NCI-H1092 (cell line): ENCODE data around the gene BACE1.

Experiments used
- DNase-seq: peaks from one replicate; lab custom pipeline; 2025; lab: John Stamatoyannopoulos, UW

Gene BACE1

DNA sequence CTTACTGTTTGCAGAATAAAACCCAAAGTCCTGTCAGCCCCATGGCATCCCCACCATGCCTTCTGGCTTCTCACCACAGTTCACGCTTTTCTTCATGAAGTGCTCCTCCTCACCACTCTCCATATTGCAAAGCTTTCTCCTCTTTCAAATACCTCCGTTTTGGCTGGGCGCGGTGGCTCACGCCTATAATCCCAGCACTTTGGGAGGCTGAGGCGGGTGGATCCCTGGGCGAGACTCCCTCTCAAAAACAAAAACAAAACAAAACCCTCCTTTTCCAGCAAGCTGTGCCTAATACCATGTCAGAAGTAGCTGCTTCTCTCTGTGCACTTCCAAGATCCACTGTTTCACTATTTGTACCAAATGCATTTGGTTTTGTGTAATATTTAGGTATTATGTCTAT is 6.7 kb downstream of the BACE1 start:
- no peak for DNase-seq

DNA sequence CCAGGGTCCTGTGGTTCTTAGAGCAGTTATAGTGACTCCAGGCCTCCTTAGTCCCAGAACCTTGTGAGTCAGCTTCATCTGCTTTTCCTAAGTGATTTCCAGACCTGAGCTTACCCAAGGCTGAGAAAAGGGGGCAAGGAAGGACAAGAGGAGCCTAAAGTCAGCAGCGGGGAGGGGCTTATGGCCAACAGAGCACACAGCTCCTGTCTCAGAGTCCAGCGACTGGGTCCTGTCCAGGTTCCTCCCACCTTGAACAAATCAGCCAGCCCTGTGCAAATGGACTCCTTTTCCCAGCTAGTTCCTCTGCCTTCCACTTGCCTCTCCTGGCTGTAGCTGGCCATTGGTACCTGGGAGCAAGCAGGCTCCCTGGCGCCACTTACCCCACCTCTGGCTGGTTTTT is 10.9 kb downstream of the BACE1 start:
- no peak for DNase-seq

DNA sequence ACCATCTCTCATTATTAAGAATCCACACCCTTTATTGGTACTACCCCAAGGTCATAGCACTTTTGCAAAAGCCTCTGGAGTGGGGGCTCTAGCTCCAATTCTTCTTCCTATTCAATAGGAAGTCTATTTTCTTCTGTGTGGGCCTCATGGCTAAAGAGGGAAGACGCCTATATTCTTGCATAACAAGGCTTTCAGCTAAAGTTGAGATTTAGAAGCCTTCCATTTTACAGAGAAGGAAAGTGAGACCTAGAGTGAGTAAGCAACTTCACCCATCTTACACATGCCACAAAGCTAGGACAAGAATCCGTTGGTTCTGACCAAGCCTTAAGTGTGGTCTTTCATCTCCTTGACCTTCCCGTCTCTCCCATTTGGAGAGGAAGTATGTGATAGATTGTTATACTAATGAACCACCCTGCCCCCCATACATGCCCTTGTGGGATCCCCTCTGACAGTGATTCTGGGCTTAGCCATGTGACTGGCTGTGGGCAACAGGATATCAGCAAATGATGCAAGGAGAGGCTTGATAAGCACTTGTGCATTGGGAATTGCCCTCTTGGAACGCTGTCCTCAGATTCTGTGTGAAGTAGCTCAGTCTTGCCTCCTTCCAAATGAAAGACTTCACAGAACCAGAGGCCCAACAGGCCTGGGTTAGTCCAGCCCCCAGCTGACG is 12.3 kb downstream of the BACE1 start:
- no peak for DNase-seq

DNA sequence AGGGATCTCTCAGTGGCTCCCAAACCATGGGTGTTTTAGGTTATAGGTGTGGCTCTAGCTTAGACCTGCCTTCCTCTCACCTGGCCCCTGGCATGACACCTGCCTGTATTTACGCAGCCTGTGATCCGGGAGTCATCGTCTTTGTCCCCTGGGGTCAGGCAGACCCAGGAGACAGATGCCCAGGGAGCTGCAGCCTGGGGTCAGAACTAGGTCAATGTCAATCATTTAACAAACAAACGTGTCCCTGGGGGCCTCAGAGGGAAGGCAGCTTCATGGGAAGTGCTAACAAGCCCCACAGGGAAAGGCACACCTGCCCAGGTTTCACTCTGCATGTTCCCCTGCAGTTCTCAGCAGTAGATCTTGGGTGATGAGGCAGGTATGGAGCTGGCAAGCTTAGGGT is 13.0 kb downstream of the BACE1 start:
- peak; percentile 49 for DNase-seq

DNA sequence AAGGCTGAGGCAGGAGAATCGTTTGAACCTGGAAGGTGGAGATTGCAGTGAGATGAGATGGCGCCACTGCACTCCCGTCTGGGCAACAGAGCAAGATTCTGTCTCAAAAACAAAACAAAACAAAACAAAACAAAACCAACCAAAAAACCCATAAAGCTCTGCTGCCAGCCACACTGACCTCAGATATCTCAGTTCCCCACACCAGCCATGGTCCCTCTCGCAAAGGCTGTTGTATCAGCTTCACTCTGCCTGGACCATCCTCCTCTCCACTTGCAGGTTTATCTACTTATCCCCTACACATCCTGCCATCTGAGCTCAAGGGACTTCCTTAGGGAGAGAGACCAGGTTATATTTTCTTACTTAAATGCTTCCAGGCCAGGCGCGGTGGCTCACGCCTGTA is 13.8 kb downstream of the BACE1 start:
- DNase-seq: no peak

DNA sequence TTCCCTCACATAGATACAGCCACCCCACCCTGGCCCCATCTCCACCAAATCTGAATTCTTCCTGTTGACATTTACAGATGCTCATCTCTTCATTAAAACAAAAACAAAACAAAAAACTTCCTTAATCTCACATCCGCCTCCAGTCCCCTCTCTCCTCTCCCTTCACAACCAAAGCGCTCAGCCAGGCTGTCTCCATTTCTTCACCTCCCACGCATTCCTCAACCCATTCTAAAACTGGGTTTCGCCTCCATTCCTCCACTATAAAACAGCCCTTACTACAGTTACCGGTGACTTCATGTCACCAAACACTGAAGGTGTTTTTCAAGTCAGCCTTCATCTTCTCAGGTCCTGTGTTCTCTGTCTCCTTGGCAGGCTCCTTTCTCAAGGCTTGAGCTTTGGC is 15.3 kb downstream of the BACE1 start:
- DNase-seq: no peak

DNA sequence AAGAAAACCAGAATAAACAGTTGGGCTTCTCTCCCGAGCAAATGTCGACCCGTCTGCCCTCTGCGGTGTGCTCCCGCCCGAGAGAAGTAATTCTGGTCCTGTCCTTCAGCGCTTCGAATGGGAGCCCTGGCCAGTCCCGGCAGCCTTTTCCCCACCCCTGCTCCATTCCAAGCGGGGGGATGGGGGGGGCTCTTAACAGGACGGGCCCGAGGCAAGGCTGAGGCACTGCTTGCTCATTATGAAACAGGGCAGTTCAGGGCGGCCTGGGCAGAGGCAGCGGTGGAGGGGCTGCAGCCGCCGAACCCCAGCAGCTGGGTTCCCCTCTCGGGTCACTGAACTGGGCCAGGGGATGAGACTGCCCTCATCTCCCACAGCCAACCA is 15.8 kb downstream of the BACE1 start:
- DNase-seq: peak; percentile 19

DNA sequence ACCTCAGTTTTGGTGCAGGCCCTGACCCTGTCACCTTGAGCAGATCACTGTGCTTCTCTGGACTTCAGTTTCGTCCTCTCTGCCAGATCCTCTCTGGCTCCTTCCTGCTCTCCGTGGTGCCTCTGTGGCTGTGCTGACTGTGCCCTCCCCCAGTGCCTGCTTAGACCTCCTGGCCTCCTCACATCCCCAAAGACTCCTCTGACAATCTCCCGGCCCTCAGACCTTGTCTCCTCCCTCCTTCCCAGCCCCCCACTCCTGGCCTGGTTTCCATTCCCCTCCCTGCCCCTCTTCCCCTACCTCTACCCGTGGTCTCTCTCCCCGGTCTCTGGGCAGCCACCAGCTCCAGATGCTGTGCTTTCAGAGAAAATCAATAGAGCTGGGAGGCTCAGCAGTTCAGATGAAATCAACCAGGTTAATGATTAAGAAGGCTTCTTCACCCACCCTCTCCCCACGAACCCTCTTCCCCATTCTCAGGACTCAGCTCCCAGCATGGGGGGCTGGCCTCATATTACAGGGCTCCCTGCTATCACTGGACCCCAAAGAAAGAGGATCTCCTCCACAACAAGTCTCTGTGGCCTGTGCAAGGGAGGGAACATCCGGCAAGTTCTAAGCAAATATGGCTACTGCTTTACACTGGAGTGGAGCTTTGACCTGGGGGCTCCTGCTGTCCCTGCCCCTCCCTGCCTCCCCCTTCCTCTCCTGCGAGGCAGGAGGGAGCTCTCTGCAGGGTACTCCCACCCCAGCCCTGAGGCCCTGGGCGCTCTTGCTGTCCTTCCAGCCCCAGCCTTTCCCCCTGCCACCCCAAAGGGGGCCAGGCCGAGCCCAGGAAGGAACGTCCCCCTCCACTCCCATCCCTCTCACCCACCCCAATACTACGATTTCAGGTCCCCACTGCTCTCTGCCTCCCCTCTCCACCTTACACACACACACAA is 16.4 kb downstream of the BACE1 start:
- peak; percentile 26 for DNase-seq

DNA sequence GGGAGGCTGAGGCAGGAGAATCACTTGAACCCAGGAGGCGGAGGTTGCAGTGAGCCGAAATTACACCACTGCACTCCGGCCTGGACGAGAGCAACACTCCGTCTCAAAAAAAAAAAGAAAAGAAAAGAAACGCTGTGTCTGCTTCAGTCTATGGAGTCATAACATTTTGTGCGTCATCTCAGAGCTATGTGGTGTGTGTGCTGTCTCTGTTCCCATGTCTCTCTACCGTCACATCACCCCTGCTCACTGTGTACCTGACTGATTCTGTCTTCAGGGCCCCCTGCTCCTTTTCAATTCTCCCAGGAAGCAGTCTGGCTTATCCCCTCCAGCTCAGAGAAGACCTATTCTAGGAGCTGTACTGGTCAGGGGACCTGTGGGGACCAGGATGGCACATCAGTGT is 17.9 kb downstream of the BACE1 start:
- DNase-seq: no peak

DNA sequence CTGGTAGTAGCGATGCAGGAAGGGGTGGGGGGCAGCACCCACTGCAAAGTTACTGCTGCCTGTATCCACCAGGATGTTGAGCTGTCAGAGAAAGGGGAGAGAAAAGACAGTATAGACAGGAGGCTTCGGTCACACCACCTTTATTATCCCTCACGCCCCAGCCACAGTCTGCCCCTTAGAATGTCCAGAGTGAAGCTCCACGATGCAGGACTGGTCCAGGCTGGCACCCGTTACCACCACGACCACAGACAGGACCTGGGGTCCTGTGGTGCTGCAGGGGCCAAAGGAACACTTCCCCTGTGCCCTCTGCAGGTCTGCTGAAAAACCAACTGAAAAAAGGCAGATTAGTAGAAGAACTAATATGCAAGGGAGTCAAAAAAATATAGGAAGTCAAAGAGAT is 19.2 kb downstream of the BACE1 start:
- DNase-seq: no peak

DNA sequence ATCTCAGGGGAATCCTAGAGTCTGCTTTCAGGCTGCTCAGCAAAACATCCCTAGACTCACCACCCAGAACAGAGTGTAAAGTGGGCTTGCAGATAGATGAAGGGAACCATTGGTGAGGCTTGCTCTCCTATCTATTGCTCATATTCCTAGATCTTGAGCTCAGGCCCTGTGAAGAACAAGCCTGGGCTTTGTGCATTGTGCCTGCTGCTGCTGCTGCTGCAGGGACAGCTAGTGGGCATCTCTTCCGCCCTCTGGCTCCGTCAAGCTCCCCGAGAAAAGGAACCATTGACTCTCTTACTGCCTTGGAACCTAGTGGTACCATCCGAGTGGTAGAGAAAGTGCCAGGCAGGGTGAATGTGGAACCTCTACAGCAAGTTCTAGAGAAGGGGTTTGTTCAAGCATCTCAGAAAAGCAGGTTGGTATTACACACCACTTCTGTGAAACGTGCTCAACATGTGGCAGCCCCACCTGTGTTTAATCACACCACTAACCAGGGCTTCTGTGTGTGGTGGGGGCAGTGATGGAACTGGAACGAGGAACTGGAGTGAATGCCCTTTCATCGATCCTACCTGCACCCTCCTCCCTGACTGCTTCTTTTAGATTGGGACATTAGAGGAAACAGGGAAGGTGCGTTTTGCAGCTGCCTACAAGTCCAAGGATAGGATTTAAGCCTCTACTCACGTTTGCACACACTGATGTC is 20.5 kb downstream of the BACE1 start:
- DNase-seq: no peak

DNA sequence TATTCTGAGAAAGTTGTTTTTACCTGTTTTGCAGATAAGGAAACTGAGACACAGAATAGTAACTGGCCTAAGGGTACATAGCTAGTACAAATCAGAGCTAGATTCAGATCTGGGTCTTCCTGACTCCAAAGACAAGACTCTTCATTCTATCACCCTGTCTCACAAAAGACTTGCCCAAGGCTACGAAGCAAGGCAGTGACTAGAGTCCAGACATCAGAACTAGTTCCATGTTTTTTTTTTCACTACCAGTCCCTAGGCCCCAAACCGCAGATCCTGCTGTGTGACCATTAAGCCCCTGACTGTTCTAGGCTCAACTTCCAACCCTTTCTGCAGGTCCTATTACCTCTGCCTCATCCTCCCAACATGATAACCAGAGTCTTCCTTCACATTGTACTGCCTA is 23.4 kb downstream of the BACE1 start:
- no peak for DNase-seq

DNA sequence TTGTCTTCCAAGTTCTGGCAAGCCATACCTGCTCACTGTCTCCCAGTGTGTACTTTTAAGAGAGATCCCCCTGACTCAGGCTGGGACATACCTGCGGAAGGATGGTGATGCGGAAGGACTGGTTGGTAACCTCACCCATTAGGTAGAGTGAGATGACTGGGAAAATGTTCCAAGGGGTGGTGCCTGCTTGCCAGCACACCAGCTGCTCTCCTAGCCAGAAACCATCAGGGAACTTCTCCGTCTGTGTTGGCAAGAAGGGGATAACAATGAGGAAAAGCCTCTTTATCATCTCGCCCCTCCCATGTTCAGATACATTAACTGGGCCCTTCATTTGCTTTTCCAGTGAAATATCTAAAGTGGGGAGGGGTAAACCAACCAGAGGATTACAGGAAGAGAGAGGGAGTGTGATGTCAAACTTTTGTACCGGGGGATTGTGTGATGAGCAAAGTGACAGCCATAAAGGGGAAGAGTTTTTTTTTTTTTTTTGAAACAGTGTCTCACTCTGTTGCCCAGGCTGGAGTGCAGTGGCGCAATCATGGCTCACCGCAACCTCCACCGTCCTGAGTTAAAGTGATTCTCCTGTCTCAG is 25.2 kb downstream of the BACE1 start, which contains the start of gene BACE1-AS:
Gene BACE1-AS (plus strand): TSS at position 538 of the 588 bp plus-strand sequence.
- no peak for DNase-seq

DNA sequence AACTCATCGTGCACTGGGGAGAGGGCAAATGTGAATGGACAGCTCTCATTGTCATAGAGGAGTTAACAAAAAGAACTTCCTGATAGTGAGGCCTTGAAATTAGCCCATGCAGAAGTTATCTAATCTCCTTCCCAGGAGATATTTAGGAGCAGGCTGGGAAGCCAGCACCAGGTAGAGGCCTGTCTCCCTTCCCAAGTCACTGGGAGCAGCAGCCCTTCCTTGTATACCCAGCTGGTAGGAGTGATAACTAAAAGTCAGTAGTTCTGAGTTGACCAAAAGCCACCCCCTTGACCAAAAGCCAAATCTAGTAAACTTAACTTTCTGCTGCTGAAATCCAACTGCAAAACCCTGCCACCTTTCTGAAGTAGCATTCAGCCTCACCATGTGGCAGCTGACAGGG is 26.3 kb downstream of the BACE1 start:
- no peak for DNase-seq

DNA sequence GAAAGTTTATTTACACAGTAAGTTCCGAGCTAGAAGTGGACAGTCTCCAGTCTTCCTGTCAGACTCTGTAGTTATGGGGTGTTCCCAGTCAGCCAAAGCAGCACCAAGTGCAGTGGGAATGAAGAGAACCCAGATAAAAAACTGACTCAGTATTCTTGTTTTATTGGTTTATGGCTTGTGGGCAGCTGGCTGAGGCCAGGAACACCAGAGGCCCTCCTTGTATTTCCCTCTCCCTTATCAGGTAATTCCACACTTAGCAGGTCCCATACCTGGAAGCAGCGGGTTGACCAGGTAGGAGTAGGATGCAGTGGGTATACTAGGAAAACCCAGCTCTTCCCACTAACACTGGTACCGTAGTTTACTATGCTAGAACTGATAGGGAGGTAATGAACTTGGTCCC is 28.4 kb downstream of the BACE1 start:
- no peak for DNase-seq

DNA sequence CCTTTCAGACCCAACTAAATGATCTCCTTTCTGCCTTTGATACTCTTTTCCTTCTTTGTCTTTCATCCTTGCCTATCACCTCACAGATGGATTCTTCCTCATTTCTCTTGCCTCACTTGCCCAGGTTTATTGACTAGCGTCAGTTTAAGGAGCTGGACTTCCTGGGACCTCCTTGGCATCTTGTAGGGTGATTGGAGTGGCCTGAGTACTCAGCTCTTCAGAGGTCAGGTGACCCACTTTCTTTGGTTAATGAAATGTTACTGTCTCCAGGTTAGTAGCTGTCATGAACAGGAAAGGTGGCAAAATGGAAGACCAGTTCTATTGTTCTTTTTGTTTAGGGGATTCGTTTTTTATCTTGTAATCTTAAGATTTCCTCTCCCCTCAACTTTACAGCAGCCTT is 29.5 kb downstream of the BACE1 start:
- DNase-seq: no peak

DNA sequence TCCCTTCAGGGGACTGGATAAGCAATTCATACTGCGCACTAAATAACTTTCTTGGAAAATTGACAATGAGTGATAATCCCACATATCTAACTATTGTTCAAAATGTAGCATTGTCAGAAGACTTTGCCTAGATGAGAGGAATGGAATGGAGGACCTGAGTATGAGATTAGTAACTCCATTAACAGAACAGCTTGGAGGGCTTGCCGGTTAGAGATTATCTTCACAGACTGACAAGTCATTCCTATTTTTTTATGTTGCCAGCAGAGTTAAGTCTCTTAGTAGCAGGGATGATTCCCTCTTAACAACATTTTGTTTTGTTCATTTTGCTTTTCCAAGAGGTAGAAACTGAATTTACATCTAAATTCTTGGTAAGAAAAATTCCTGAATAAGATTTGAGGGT is 32.0 kb downstream of the BACE1 start:
- DNase-seq: no peak

DNA sequence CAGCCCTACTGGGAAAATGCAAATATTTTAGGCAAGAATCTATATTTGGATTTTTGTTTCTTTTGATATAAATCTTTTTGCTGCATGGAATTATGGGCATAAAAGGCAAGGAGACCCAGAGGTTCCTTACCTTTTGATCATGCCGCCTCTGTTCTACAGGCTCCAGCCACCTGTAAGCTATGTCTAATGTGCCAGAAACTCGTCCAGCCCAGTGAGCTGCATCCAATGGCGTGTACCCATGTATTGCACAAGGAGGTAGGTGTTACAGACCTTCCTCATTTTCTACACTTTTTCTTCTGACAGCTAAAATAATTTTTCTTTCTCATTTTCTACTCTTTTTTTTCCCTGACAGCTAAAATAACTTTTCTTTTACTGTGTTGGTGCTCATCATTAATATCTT is 33.1 kb downstream of the BACE1 start:
- no peak for DNase-seq

DNA sequence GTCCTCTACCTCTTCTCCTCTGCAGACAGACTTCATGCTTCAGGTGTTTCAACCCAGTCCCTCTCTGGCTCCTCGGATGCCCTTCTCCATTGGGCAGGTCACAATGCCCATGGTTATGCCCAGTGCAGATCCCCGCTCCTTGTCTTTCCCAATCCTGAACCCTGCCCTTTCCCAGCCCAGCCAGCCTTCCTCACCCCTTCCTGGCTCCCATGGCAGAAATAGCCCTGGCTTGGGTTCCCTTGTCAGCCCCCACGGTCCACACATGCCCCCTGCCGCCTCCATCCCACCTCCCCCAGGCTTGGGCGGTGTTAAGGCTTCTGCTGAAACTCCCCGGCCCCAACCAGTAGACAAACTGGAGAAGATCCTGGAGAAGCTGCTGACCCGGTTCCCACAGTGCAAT is 34.2 kb downstream of the BACE1 start:
- no peak for DNase-seq

DNA sequence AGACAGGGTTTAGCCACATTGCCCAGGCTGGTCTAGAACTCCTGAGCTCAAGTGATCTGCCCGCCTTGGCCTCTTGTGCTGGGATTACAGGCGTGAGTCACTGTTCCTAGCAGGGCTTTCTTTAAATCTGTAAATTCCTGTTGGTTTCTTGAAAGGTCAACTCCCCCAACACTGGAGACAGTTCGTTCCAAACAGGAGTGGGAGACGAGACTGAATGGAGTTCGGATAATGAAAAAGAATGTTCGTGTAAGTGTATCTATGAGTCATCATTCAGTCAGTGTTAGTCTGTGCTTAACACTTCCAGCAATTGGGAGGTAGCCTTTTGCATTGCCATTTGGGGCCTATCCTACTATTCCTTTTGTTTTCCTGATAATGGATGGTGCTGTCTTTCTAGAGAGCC is 34.9 kb downstream of the BACE1 start:
- DNase-seq: no peak

DNA sequence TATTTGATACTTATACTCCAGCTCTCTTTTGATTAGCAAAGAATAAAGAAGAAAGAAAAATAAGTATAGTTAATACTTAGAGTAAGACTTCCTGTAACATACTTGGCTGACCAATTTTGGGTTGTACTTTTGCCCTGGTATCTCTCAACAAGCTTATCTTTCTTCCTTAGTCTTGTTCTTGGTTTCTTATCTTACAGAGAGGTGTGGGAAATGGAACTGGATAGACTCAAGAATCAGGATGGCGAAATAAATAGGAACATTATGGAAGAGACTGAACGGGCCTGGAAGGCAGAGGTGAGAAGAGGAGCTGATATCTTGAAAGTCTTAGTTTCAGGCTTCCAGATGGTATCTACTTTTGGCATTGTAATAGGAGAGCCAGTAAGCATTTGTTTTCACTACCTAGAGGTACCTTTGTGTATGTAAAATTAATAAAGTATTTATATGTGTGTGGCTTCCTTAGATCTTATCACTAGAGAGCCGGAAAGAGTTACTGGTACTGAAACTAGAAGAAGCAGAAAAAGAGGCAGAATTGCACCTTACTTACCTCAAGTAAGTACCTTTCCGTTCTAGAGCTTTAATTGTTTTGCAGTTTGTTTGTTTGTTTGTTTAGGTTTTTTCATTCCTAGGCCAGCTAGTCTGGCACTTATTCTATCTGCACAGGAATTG is 36.2 kb downstream of the BACE1 start:
- no peak for DNase-seq

DNA sequence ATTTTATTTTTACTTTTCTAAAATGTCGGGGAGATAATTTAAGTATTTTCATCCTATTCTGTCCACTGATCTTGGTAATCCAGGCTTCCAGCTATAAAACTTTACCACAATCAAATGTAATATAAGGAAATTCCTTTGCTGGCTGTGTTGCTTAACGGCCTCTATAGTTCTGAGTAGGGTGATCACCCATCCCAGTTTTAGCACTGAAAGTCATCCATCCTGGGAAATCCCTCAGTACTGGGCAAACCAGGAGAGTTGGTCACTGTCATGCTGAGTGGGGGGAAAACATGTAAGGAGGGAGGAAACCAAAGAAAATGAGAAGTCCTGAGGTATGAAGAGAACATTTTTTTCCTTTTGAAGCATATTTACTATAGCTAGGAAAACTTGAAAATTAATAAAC is 37.7 kb downstream of the BACE1 start:
- DNase-seq: no peak
